IMR-90 (cell line): Measurements from ENCODE around the gene PATJ. TPM values are rescaled to one million over a fixed set of nuclear protein-coding genes. Genes with fewer than 3 reads are reported as not detected.

ENCODE experiments used
- ATAC-seq: fragments of 200-7000 bp; cut with Tn5 transposase; 2 replicates; pipeline ENCODE4 v1.9.1; 2020; ENCODE audit warnings: low read depth, mild to moderate bottlenecking, moderate library complexity
- Bru-seq: library from RNA; stranded (reverse); fragments of 400-500 nt; gene quantifications from one replicate; lab custom pipeline; 2021; lab: Mats Ljungman, UMichigan
- BruChase-seq, 2 experiments: library from RNA; stranded (reverse); fragments of 400-500 nt; gene quantifications; one replicate each; lab custom pipeline; 2021; lab: Mats Ljungman, UMichigan
- BruUV-seq: library from RNA; stranded (reverse); fragments of 400-500 nt; replicated peaks from 2 replicates; lab custom pipeline; 2021; lab: Mats Ljungman, UMichigan
- CTCF ChIA-PET: fragments of 300-600 bp; formaldehyde crosslinking; extraction: SDS; loops from one replicate; lab custom pipeline; 2021; ENCODE audit warnings: antibody characterized with exemption; lab: Yijun Ruan, JAX
- POLR2A ChIA-PET: fragments of 300-600 bp; sonication (Branson Sonifier 250); formaldehyde crosslinking; loops from one replicate; lab custom pipeline; 2022; ENCODE audit warnings: antibody characterized with exemption; ENCODE audit not compliant: unreplicated experiment; lab: Charles Lee
- DNase-seq: peaks from one replicate; pipeline ENCODE4 v3.0.0; 2013
- H2AFZ ChIP-seq: replicated peaks from 2 replicates; pipeline ENCODE3; 2013; ENCODE audit warnings: low read length, mild to moderate bottlenecking; ENCODE audit not compliant: poor library complexity
- H2AK5ac ChIP-seq: 2 replicates; pipeline ENCODE4 v1.6.1; 2013; ENCODE audit warnings: low read depth, low read length, inconsistent platforms
- H2AK9ac ChIP-seq: replicated peaks from 2 replicates; pipeline ENCODE3; 2013; ENCODE audit warnings: mild to moderate bottlenecking, low read depth, low read length, moderate library complexity; ENCODE audit not compliant: poor library complexity
- H2BK120ac ChIP-seq: 2 replicates; pipeline ENCODE4 v1.6.1; 2013; ENCODE audit warnings: low read depth, low read length, inconsistent platforms
- H2BK15ac ChIP-seq: 3 replicates; pipeline ENCODE4 v1.6.1; 2013; ENCODE audit warnings: low read depth, low read length, inconsistent platforms
- H2BK20ac ChIP-seq: 2 replicates; pipeline ENCODE4 v1.6.1; 2013; ENCODE audit warnings: low read depth, mild to moderate bottlenecking, inconsistent platforms, low read length, moderate library complexity
- H2BK5ac ChIP-seq: 2 replicates; pipeline ENCODE4 v1.6.1; 2013; ENCODE audit warnings: mild to moderate bottlenecking, low read depth, low read length, inconsistent platforms; ENCODE audit not compliant: poor library complexity, severe bottlenecking
- H3K14ac ChIP-seq: replicated peaks from 2 replicates; pipeline ENCODE4 v1.6.1; 2013; ENCODE audit warnings: low read depth, low read length, inconsistent platforms
- H3K18ac ChIP-seq: 2 replicates; pipeline ENCODE4 v1.6.1; 2013; ENCODE audit warnings: low read depth, low read length, control low read depth
- H3K23ac ChIP-seq: 2 replicates; pipeline ENCODE4 v1.6.1; 2013; ENCODE audit warnings: low read depth, low read length, inconsistent platforms
- H3K27ac ChIP-seq: 2 replicates; pipeline ENCODE4 v1.5.1; 2013; ENCODE audit warnings: mild to moderate bottlenecking, control low read depth, low read length; ENCODE audit not compliant: insufficient read depth
- H3K27me3 ChIP-seq: 2 replicates; pipeline ENCODE4 v1.6.1; 2013; ENCODE audit warnings: low read length; ENCODE audit not compliant: control insufficient read depth, insufficient read depth
- H3K36me3 ChIP-seq: 2 replicates; pipeline ENCODE4 v1.6.1; 2013; ENCODE audit warnings: low read length, mixed read lengths; ENCODE audit not compliant: control insufficient read depth, insufficient read depth
- H3K4ac ChIP-seq: 2 replicates; pipeline ENCODE4 v1.6.1; 2013; ENCODE audit warnings: low read depth, low read length, inconsistent platforms
- H3K4me1 ChIP-seq: 2 replicates; pipeline ENCODE4 v1.6.1; 2013; ENCODE audit warnings: low read length, mixed read lengths; ENCODE audit not compliant: control insufficient read depth, insufficient read depth
- H3K4me2 ChIP-seq: 2 replicates; pipeline ENCODE4 v1.6.1; 2013; ENCODE audit warnings: low read depth, mild to moderate bottlenecking, control low read depth, low read length, moderate library complexity
- H3K4me3 ChIP-seq: 2 replicates; pipeline ENCODE4 v1.5.1; 2013; ENCODE audit warnings: low read depth, mild to moderate bottlenecking, control low read depth, low read length, moderate library complexity; ENCODE audit not compliant: insufficient read depth
- H3K56ac ChIP-seq: 2 replicates; pipeline ENCODE4 v1.6.1; 2013; ENCODE audit warnings: low read length, inconsistent platforms; ENCODE audit not compliant: insufficient read depth; ENCODE audit errors: extremely low read depth
- H3K79me1 ChIP-seq, 2 experiments: 2 replicates each; pipeline ENCODE4 v1.6.1; 2013; ENCODE audit warnings: low read length in 2 of 2, inconsistent platforms in 1 of 2, low read depth in 1 of 2
- H3K9ac ChIP-seq: 2 replicates; pipeline ENCODE4 v1.6.1; 2013; ENCODE audit warnings: low read depth, low read length, control low read depth
- H3K9me1 ChIP-seq: 2 replicates; pipeline ENCODE4 v1.6.1; 2013; ENCODE audit warnings: low read length, inconsistent platforms; ENCODE audit not compliant: insufficient read depth
- H3K9me3 ChIP-seq: 2 replicates; pipeline ENCODE4 v1.6.1; 2013; ENCODE audit warnings: low read length; ENCODE audit not compliant: control insufficient read depth, insufficient read depth
- H4K20me1 ChIP-seq: 2 replicates; pipeline ENCODE4 v1.6.1; 2013; ENCODE audit warnings: low read length, inconsistent platforms; ENCODE audit not compliant: insufficient read depth
- H4K5ac ChIP-seq: 2 replicates; pipeline ENCODE4 v1.6.1; 2013; ENCODE audit warnings: mild to moderate bottlenecking, low read depth, low read length, control low read depth
- H4K8ac ChIP-seq, 2 experiments: 2 replicates each; pipeline ENCODE4 v1.6.1; 2013; ENCODE audit warnings: low read depth in 2 of 2, low read length in 2 of 2, control low read depth in 1 of 2, inconsistent platforms in 1 of 2
- H4K91ac ChIP-seq: 2 replicates; pipeline ENCODE4 v1.6.1; 2013; ENCODE audit warnings: low read depth, low read length, inconsistent platforms; ENCODE audit not compliant: insufficient read depth
- CEBPB ChIP-seq: IDR thresholded peaks from 2 replicates; pipeline ENCODE4 v1.6.1; 2012; ENCODE audit warnings: low read depth, low read length, improper control_type of control experiment
- MAFK ChIP-seq: IDR thresholded peaks from 2 replicates; pipeline ENCODE4 v1.6.1; 2012; ENCODE audit warnings: low read depth, low read length, improper control_type of control experiment
- WGBS, 2 experiments: methylation state at CpG; one replicate each; pipeline versions ENCODE4 v1.1.5 to v1.1.7; 2013; ENCODE audit warnings: missing lambda C conversion rate in 2 of 2; ENCODE audit not compliant: insufficient read length in 1 of 2; ENCODE audit errors: extremely low coverage in 2 of 2; 5-methylcytosine and 5-hydroxymethylcytosine counted together
- dilution Hi-C: fragments of 300-500 bp; cut with HindIII; formaldehyde crosslinking; loops from one replicate; pipeline ENCODE4 v1.14.3; 2018; ENCODE audit warnings: low sequenced_read_pairs; ENCODE audit not compliant: unreplicated experiment
- in situ Hi-C: fragments of 300-500 bp; cut with MboI; formaldehyde crosslinking; loops from 3 replicates; pipeline ENCODE4 v1.14.3; 2019; ENCODE audit warnings: low sequenced_read_pairs, inconsistent platforms, mixed read lengths
- intact Hi-C: fragments of 100-400 bp; cut with micrococcal nuclease; formaldehyde crosslinking; loops from 2 replicates; pipeline ENCODE4 v1.10.0; 2022
- long read RNA-seq: library from polyadenylated mRNA; unstranded; transcript quantifications from one replicate; pipeline ENCODE4 v2.0.0, GENCODE V29; 2021; ENCODE audit not compliant: unreplicated experiment
- polyA plus RNA-seq, 3 experiments: library from polyadenylated mRNA; depleted of rRNA; stranded (reverse); fragments of >200 nt; gene quantifications; 2 replicates each; pipeline ENCODE4 v1.2.3, GENCODE V29; 2012; ENCODE audit warnings: low replicate concordance in 1 of 3
- total RNA-seq: library from RNA; depleted of rRNA; stranded (reverse); fragments of >200 nt; gene quantifications from 2 replicates; pipeline ENCODE4 v1.2.3, GENCODE V29; 2012; rRNA removed
- TF ChIP-seq, protein P1 (sequence below): fragments of 150-350 bp; IDR thresholded peaks from 2 replicates; pipeline ENCODE4 v1.6.1; 2016; ENCODE audit warnings: low read depth, mild to moderate bottlenecking, low read length, moderate library complexity, borderline replicate concordance

The PATJ gene
- 3.4 and 5.3 TPM in 2 replicates for total RNA-seq
- polyA plus RNA-seq (2012; rRNA removed), result 1.3 and 2.0 TPM in 2 replicates
- polyA plus RNA-seq (2012; cell fraction: cytosol; rRNA removed), result 0.32 and 0.41 TPM in 2 replicates
- 0.34 and 2.7 TPM in 2 replicates for polyA plus RNA-seq (2012; cell fraction: nucleus; rRNA removed; ENCODE audit: low replicate concordance)
- Bru-seq, nascent RNA, result percentile 38 among the genes with signal in this experiment
- percentile 36 among the genes with signal in this experiment for BruChase-seq, experiment 1, labeled RNA remaining after a 6-hour chase
- BruChase-seq, experiment 2, labeled RNA remaining after a 2-hour chase, result percentile 33 among the genes with signal in this experiment
- long read RNA-seq, partial matches to known transcripts, result 6 of 8 reads
- long read RNA-seq, other reads (novel, unspliced or antisense), result 2 of 8 reads

GRCh38 chr1:61741711-61742619, at the start of gene PATJ:
Gene PATJ (plus strand): TSS chr1:61742480. CDS start chr1:61762893, 20,413 bp downstream.
- Histone ChIP-seq H3K9me1 (no peaks in the 10 kb centered on the region), H3K4me2 (peak within 1 kb of the TSS; percentile 76), H3K27me3 (no peaks in the 10 kb centered on the region), H3K36me3 (no peaks in the 10 kb centered on the region), H3K79me1 (peaks cover 0 to 7% of the 10 kb centered on the region in 2 experiments; a peak in 1 of 4 replicates), H3K4me3 (peak within 1 kb of the TSS; percentile 80), H2AFZ (peak within 1 kb of the TSS; percentile 97), H3K27ac (peak within 1 kb of the TSS; percentile 82), H4K20me1 (no peaks in the 10 kb centered on the region), H3K9me3 (no peaks in the 10 kb centered on the region), H4K91ac (peak within 1 kb of the TSS; percentile 86), H4K8ac (peak within 1 kb of the TSS; percentile 95 to 96), H3K9ac (peak within 1 kb of the TSS; percentile 91), H2BK15ac (no peak within 1 kb of the TSS), H2BK5ac (peak within 1 kb of the TSS; percentile 25), H3K14ac (peak within 1 kb of the TSS; percentile 85), H2BK20ac (no peak within 1 kb of the TSS), H2BK120ac (peak within 1 kb of the TSS; percentile 52; the same call in 1 of the 2 replicates), H3K23ac (peak within 1 kb of the TSS; percentile 85; the same call in 1 of the 2 replicates), H3K18ac (peak within 1 kb of the TSS; percentile 89), H2AK9ac (peak within 1 kb of the TSS; percentile 93), H3K4me1 (peaks cover 5% of the 10 kb centered on the region; the same call in 1 of the 2 replicates), H4K5ac (peak within 1 kb of the TSS; percentile 93), H2AK5ac (peak within 1 kb of the TSS; percentile 39; the same call in 1 of the 2 replicates), H3K4ac (peak within 1 kb of the TSS; percentile 87), H3K56ac (peak within 1 kb of the TSS; percentile 60)
- in situ Hi-C loops, result no loop called here
- DNase-seq (peak; percentile 4), ATAC-seq (peak; percentile 55)
- CTCF ChIA-PET, result no interaction called here
- intact Hi-C loops, result loop anchor here (1.0 to 10.0 kb wide), 3 partner anchors 17 to 667 kb away; partner anchors contain the start of gene TM2D1
- POLR2A ChIA-PET, result interaction anchor here (0.6 kb wide), 1 partner anchor 13 kb away, joined by 5 read pairs; no protein-coding TSS in a partner anchor
- 0% methylated on average over 2 of the region's 54 CpGs; no CpG with 5 or more reads in 1 of the 2 experiments for WGBS, 2 experiments
- TF ChIP-seq MAFK, result no peak
- TF ChIP-seq, protein P1, sequence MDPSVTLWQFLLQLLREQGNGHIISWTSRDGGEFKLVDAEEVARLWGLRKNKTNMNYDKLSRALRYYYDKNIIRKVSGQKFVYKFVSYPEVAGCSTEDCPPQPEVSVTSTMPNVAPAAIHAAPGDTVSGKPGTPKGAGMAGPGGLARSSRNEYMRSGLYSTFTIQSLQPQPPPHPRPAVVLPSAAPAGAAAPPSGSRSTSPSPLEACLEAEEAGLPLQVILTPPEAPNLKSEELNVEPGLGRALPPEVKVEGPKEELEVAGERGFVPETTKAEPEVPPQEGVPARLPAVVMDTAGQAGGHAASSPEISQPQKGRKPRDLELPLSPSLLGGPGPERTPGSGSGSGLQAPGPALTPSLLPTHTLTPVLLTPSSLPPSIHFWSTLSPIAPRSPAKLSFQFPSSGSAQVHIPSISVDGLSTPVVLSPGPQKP, result no peak
- no peak for TF ChIP-seq CEBPB
- dilution Hi-C loops, result no loop called here
- BruUV-seq, result no TSS peak
